ENCODE results near the gene XG. TPM values are rescaled to one million over a fixed set of nuclear protein-coding genes. Genes with fewer than 3 reads are reported as not detected.

XG gene, protein sequence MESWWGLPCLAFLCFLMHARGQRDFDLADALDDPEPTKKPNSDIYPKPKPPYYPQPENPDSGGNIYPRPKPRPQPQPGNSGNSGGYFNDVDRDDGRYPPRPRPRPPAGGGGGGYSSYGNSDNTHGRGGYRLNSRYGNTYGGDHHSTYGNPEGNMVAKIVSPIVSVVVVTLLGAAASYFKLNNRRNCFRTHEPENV
- total RNA-seq (2014; rRNA removed; shearing (Covaris generic)) = 0.98 and 1.5 TPM in 2 replicates

DNA sequence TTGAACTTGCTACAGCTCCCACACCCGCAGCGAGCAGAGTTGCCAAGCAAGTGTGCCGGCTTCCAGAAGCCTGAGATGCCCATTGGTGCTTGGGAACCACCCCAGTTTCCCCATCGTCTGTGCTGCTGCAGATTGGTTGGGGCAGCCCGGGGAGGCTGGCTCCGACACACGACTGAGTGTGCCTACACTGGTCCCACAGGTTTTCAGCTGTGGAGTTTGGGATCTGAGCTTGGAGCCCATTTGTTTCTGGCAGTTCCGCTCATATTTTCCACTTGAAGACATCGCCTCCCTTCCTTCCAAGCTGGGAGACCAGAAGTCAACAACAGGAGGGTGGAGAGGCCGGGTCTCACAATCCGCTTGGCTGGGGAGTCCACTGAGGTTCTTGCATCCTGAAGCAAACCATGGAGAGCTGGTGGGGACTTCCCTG, at the start of gene XG:
TSS of gene XG (plus strand) at position 167 of the 427 bp plus-strand sequence. CDS start at position 402, 235 bp downstream.

DNA sequence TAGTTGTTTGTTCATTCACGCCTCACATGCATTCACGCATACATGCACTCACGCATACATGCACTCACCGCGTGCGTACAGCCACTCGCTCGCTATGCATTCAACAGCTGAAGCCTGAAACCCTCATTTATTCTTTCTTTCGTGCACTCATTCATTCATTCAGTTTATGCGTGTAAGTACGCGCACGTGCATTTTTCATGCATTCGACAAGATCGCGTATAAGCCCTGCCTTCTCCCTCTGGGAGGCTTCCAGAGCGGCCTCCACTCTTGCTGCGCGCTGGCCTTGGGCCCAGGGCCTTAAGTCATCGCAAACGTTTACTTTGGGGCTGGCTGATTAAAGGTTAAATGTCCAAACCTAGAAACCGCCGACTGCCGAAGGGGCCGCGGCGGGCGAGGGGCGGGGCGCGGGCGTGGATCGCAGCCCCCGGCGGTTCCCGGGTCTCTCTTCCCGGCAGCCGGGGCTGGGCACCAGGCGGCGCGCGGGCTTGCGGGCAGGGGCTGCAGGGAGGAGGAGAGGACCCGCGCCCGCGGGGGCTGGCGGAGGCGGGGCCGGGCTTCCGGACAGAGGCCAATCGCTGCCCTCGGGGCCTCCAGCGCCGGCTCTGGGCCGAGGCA, 76.6 kb downstream of the XG start, which contains the start of gene GYG2:
TSS of gene GYG2 (plus strand) at position 587 of the 615 bp plus-strand sequence. CDS start 1,259 bp downstream, outside the sequence.

Other genes starting within 250 kb of the XG start
- gene CD99, start 60.7 kb upstream of the XG start, total RNA-seq (2014; rRNA removed; shearing (Covaris generic)) = 78.4 and 92.3 TPM in 2 replicates
- not detected in 2 replicates for gene GYG2, start 76.9 kb downstream of the XG start, total RNA-seq (2014; rRNA removed; shearing (Covaris generic))
- 17.3 and 20.0 TPM in 2 replicates for gene ARSD, start 177.3 kb downstream of the XG start, total RNA-seq (2014; rRNA removed; shearing (Covaris generic))

All from A375 (cell line).